ENCODE results near the gene TPRG1.
A peak's percentile ranks its signal among the peaks of the same experiment; 100 is the strongest.

TPRG1 gene

GRCh38 chr3:189339996-189340395 is 168.2 kb downstream of the TPRG1 start:
- no peak overlapping the region for H3K4me3 ChIP-seq (ENCODE audit: low read depth, low read length)
- no peak for DNase-seq (ENCODE audit: low read depth)
- TF ChIP-seq, protein P1, sequence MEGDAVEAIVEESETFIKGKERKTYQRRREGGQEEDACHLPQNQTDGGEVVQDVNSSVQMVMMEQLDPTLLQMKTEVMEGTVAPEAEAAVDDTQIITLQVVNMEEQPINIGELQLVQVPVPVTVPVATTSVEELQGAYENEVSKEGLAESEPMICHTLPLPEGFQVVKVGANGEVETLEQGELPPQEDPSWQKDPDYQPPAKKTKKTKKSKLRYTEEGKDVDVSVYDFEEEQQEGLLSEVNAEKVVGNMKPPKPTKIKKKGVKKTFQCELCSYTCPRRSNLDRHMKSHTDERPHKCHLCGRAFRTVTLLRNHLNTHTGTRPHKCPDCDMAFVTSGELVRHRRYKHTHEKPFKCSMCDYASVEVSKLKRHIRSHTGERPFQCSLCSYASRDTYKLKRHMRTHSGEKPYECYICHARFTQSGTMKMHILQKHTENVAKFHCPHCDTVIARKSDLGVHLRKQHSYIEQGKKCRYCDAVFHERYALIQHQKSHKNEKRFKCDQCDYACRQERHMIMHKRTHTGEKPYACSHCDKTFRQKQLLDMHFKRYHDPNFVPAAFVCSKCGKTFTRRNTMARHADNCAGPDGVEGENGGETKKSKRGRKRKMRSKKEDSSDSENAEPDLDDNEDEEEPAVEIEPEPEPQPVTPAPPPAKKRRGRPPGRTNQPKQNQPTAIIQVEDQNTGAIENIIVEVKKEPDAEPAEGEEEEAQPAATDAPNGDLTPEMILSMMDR (IDR thresholded peaks at IDR 0.05; ENCODE audit: low read depth, low read length, missing control alignments): no peak
- in situ Hi-C loops (cut with HindIII; ENCODE audit: low sequenced_read_pairs): no loop called here

DNA sequence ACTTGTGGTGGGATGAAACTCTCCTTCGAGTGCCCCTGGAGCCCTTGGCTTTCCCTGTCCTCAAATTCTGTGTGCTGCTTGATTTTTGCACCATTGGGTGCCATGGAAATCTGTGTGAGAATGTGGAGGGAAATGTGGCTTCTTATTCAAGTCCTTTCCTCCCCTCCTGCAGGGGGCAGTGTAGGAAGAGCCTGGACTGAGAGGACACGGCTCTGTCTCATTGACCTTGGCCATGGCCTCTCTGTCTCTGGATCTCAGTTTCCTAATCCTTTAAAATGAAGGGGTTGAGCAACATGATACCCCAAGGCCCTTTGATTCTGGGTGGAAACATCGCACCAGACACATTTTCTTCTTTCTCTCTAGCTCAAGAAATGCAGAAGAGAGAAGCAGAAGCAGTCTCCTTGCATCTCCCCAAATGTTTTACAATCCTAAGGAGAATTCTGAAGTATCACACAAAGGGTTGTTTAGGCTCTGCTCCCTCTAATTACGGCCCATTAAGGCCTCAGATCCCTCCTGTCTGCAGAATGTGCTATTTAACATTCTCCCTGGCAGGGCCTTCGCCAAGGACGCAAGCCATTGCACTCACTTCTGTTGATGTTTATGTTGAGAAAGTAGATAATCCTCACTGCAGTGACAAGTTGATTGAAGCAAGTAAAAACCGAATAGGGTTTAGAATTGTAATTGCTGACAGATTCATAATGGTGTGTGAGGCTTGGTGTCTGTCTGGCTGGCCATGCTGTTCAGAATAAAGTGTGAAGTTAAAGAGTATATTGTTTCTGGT is 169.1 kb downstream of the TPRG1 start:
- in situ Hi-C loops (cut with HindIII; ENCODE audit: low sequenced_read_pairs): no loop called here
- no peak for DNase-seq (ENCODE audit: low read depth)
- TF ChIP-seq, protein P1 (IDR thresholded peaks at IDR 0.05; ENCODE audit: low read depth, low read length, missing control alignments): no peak
- no peak overlapping the region for H3K4me3 ChIP-seq (ENCODE audit: low read depth, low read length)

DNA sequence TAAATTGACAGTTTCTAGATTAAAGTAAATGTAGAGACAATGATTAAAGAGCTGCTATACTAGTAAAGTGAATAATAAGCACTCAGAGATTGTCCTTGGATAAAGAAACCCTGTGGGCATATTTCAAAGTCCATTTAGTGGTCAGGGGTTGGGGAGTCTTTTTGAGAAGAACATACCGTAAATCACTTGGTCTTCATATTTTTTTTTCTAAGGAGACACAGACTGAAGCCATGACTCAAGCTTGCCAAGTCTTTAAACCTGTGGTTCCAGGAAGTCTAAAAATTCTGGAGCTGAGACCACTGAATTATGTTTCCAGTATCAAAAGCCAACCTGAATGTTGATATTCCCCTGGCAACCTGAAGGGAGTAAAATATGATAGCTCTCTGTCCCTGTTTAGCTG is 171.0 kb downstream of the TPRG1 start:
- H3K4me3 ChIP-seq (ENCODE audit: low read depth, low read length): no peak overlapping the region
- in situ Hi-C loops (cut with HindIII; ENCODE audit: low sequenced_read_pairs): no loop called here
- peak; percentile 5 for DNase-seq (ENCODE audit: low read depth)
- TF ChIP-seq, protein P1 (IDR thresholded peaks at IDR 0.05; ENCODE audit: low read depth, low read length, missing control alignments): no peak

- in situ Hi-C loops (cut with HindIII; ENCODE audit: low sequenced_read_pairs): no loop called here
- DNase-seq (ENCODE audit: low read depth): no peak
- TF ChIP-seq, protein P1 (IDR thresholded peaks at IDR 0.05; ENCODE audit: low read depth, low read length, missing control alignments): no peak
- H3K4me3 ChIP-seq (ENCODE audit: low read depth, low read length): no peak overlapping the region
Observed at GRCh38 chr3:189344996-189345395, 173.2 kb downstream of the TPRG1 start.

- TF ChIP-seq, protein P1 (IDR thresholded peaks at IDR 0.05; ENCODE audit: low read depth, low read length, missing control alignments): no peak
- in situ Hi-C loops (cut with HindIII; ENCODE audit: low sequenced_read_pairs): no loop called here
- no peak overlapping the region for H3K4me3 ChIP-seq (ENCODE audit: low read depth, low read length)
- peak; percentile 8 for DNase-seq (ENCODE audit: low read depth)
Observed at GRCh38 chr3:189349772-189350171, 178.0 kb downstream of the TPRG1 start.

- TF ChIP-seq, protein P1 (IDR thresholded peaks at IDR 0.05; ENCODE audit: low read depth, low read length, missing control alignments): no peak
- in situ Hi-C loops (cut with HindIII; ENCODE audit: low sequenced_read_pairs): no loop called here
- DNase-seq (ENCODE audit: low read depth): no peak
- H3K4me3 ChIP-seq (ENCODE audit: low read depth, low read length): no peak overlapping the region
Observed at GRCh38 chr3:189353318-189353965, 181.7 kb downstream of the TPRG1 start.
